OCI-LY3 (cell line): ENCODE measurements around the gene LOXL1.
A peak's percentile ranks its signal among the peaks of the same experiment; 100 is the strongest.

Source experiments
- H2AFZ ChIP-seq: fragments of 200-600, 300-600 bp; shearing (Covaris generic); 2 replicates; pipeline ENCODE4 v1.6.0; 2014; ENCODE audit warnings: antibody characterized with exemption, low read depth, low read length
- H3K27ac ChIP-seq: fragments of 200-600, 300-600 bp; sonication (generic); 2 replicates; pipeline ENCODE4 v1.5.1; 2014; ENCODE audit warnings: mild to moderate bottlenecking, low read length, moderate library complexity, mixed read lengths
- H3K27me3 ChIP-seq: fragments of 200-600, 300-600 bp; sonication (generic); 2 replicates; pipeline ENCODE4 v1.6.1; 2014; ENCODE audit warnings: low read depth, low read length, mixed read lengths
- H3K36me3 ChIP-seq: fragments of 200-600, 300-600 bp; sonication (generic); replicated peaks from 2 replicates; pipeline ENCODE3; 2014; ENCODE audit warnings: low read depth, low read length, mixed read lengths
- H3K4me1 ChIP-seq: fragments of 300-600, 200-600 bp; sonication (generic); 2 replicates; pipeline ENCODE4 v1.6.1; 2014; ENCODE audit warnings: low read length, mixed read lengths
- H3K4me2 ChIP-seq: fragments of 200-600, 300-600 bp; sonication (generic); 2 replicates; pipeline ENCODE4 v1.6.1; 2014; ENCODE audit warnings: low read length, mixed read lengths
- H3K4me3 ChIP-seq: fragments of 300-600, 200-600 bp; sonication (generic); 2 replicates; pipeline ENCODE4 v1.5.1; 2014; ENCODE audit warnings: antibody characterized with exemption, mild to moderate bottlenecking, low read length, moderate library complexity
- H3K79me2 ChIP-seq: fragments of 300-600, 200-600 bp; shearing (Covaris generic); 2 replicates; pipeline ENCODE4 v1.6.1; 2014; ENCODE audit warnings: mild to moderate bottlenecking, low read length, mixed read lengths
- H3K9ac ChIP-seq: fragments of 300-600, 200-600 bp; shearing (Covaris generic); 2 replicates; pipeline ENCODE4 v1.6.0; 2014; ENCODE audit warnings: mild to moderate bottlenecking, low read length, moderate library complexity
- H3K9me3 ChIP-seq: fragments of 200-600, 300-600 bp; shearing (Covaris generic); 2 replicates; pipeline ENCODE4 v1.6.1; 2014; ENCODE audit warnings: low read length, mixed read lengths; ENCODE audit not compliant: insufficient read depth
- H4K20me1 ChIP-seq: fragments of 200-600, 300-600 bp; sonication (generic); 2 replicates; pipeline ENCODE4 v1.6.1; 2016; ENCODE audit warnings: low read length, mixed read lengths; ENCODE audit not compliant: insufficient read depth
- CTCF ChIP-seq: fragments of 200-600, 300-600 bp; sonication (generic); IDR thresholded peaks from 2 replicates; pipeline ENCODE4 v1.5.1; 2014; ENCODE audit warnings: antibody characterized with exemption, low read length, low read depth
- EZH2phosphoT487 ChIP-seq: fragments of 200-600 bp; shearing (Covaris generic); IDR thresholded peaks from 2 replicates; pipeline ENCODE4 v1.6.1; 2018; ENCODE audit warnings: antibody characterized with exemption, mixed run types, low read depth

The LOXL1 gene

GRCh38 chr15:73905225-73905827, 20.9 kb upstream of the LOXL1 start:
- Histone ChIP-seq H4K20me1 (no peaks in the 10 kb centered on the region), H2AFZ (no peak overlapping the region), H3K27ac (no peak overlapping the region), H3K9me3 (no peaks in the 10 kb centered on the region), H3K4me1 (peaks cover 6% of the 10 kb centered on the region; the same call in 1 of the 2 replicates), H3K4me2 (no peak overlapping the region), H3K27me3 (peaks cover 12% of the 10 kb centered on the region), H3K79me2 (no peaks in the 10 kb centered on the region), H3K4me3 (no peak overlapping the region), H3K36me3 (no peaks in the 10 kb centered on the region), H3K9ac (no peak overlapping the region)
- TF ChIP-seq EZH2phosphoT487 = no peak
- TF ChIP-seq CTCF = no peak

GRCh38 chr15:73906346-73907034, 19.8 kb upstream of the LOXL1 start:
- Histone ChIP-seq H3K4me2 (no peak overlapping the region), H3K9ac (no peak overlapping the region), H3K79me2 (no peaks in the 10 kb centered on the region), H4K20me1 (no peaks in the 10 kb centered on the region), H3K27me3 (peaks cover 20% of the 10 kb centered on the region), H3K4me1 (peaks cover 6% of the 10 kb centered on the region; the same call in 1 of the 2 replicates), H3K4me3 (no peak overlapping the region), H2AFZ (no peak overlapping the region), H3K27ac (no peak overlapping the region), H3K36me3 (no peaks in the 10 kb centered on the region), H3K9me3 (no peaks in the 10 kb centered on the region)
- TF ChIP-seq CTCF (no peak), EZH2phosphoT487 (no peak)

GRCh38 chr15:73907035-73907408, 19.2 kb upstream of the LOXL1 start:
- H3K9ac ChIP-seq = no peak overlapping the region
- H3K4me1 ChIP-seq = peaks cover 6% of the 10 kb centered on the region; the same call in 1 of the 2 replicates
- H4K20me1 ChIP-seq = no peaks in the 10 kb centered on the region
- H3K4me3 ChIP-seq = no peak overlapping the region
- no peak overlapping the region for H3K27ac ChIP-seq
- TF ChIP-seq EZH2phosphoT487 (no peak), CTCF (no peak)
- no peaks in the 10 kb centered on the region for H3K79me2 ChIP-seq
- H3K4me2 ChIP-seq = no peak overlapping the region
- no peaks in the 10 kb centered on the region for H3K9me3 ChIP-seq
- no peaks in the 10 kb centered on the region for H3K36me3 ChIP-seq
- peaks cover 25% of the 10 kb centered on the region for H3K27me3 ChIP-seq
- H2AFZ ChIP-seq = peak overlapping the region; percentile 7; the same call in 1 of the 2 replicates

GRCh38 chr15:73908030-73908821, 18.0 kb upstream of the LOXL1 start:
- Histone ChIP-seq H3K4me1 (peaks cover 6% of the 10 kb centered on the region; the same call in 1 of the 2 replicates), H2AFZ (peak overlapping the region; percentile 82; the same call in 1 of the 2 replicates), H3K4me2 (no peak overlapping the region), H3K9me3 (no peaks in the 10 kb centered on the region), H3K27me3 (peaks cover 29% of the 10 kb centered on the region), H3K4me3 (no peak overlapping the region), H4K20me1 (no peaks in the 10 kb centered on the region), H3K27ac (no peak overlapping the region), H3K79me2 (no peaks in the 10 kb centered on the region), H3K36me3 (no peaks in the 10 kb centered on the region), H3K9ac (no peak overlapping the region)
- no peak for TF ChIP-seq EZH2phosphoT487
- TF ChIP-seq CTCF = peak; percentile 96
